GM18505 (cell line): ENCODE results near the gene CLDN14.

ENCODE experiments used
- ATAC-seq: cut with Tn5 transposase; IDR thresholded peaks from one replicate; pipeline ENCODE4 v1.9.1; 2021; ENCODE audit not compliant: unreplicated experiment
- POLR2A ChIP-seq: IDR thresholded peaks from 4 replicates; pipeline ENCODE4 v1.6.1; 2011; ENCODE audit warnings: borderline replicate concordance; ENCODE audit not compliant: insufficient read depth, insufficient read length; ENCODE audit errors: extremely low read depth

CLDN14 gene

DNA sequence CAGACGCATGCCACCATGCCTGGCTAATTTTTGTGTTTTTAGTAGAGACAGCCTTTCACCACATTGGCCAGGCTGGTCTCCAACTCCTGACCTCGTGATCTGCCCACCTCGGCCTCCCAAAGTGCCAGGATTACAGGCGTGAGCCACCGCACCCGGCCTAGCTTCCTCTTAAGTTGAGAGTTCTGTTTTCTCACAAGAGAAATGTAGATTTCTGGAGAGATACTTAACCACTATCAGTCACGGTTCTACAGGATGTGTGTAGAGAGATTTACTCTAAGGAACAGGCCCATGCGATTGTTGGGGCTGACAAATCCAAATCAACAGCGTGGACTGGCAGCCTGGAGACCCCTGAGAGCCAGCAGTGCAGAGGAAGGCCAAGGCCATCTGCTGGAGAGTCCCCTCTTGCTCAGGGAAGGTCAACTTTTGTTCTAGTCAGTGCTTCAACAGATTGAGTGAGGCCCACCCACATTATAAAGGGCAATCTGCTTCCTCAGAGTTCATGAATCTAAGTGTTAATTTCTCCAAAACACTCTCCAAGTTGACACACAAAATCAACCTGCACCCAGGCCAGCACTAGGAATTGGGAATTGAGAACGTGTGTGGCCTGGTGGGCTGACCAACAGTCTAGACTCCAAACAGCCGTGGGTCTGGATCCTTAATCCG is 56.0 kb downstream of the CLDN14 start:
- ATAC-seq: no peak
- TF ChIP-seq POLR2A: no peak

DNA sequence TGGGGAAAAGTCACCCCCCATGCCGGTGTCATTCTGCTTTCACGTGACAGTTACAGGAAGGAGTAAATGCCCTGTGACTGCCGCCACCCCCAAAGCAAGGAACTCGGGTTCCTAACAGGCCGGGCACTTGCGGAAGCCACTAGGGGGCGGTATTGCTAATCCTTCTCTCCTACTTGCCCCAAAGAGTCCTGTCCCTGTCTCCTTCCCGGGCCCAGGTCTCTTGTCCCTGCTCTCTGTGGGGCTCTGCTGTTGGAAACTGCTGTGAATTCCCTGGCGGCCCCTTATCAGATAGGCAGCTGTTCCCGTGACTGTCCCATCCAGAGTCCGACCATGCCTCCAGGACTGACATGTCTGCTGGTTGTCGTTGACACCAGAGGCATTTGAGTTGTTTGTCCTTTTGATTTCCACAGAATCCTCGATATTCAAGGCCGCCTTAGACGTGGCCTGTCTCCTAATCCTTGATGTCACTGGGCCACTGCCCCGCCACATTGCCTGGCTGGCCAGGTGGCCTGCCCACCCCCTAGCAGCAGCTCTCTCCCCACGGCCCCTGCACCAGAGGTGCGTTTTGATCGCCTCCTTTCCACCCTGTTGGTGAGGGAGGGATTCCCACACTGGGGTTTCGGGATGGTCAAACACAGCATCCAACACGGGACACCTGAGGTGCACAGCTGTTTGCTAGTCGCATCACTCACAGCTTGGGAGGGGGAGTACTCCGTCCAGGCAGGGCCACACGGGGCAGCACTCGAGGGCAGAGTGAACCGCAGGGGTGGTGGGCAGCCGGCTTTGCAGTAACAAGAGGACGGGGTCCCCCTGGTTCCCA is 57.4 kb downstream of the CLDN14 start:
- no peak for TF ChIP-seq POLR2A
- no peak for ATAC-seq

DNA sequence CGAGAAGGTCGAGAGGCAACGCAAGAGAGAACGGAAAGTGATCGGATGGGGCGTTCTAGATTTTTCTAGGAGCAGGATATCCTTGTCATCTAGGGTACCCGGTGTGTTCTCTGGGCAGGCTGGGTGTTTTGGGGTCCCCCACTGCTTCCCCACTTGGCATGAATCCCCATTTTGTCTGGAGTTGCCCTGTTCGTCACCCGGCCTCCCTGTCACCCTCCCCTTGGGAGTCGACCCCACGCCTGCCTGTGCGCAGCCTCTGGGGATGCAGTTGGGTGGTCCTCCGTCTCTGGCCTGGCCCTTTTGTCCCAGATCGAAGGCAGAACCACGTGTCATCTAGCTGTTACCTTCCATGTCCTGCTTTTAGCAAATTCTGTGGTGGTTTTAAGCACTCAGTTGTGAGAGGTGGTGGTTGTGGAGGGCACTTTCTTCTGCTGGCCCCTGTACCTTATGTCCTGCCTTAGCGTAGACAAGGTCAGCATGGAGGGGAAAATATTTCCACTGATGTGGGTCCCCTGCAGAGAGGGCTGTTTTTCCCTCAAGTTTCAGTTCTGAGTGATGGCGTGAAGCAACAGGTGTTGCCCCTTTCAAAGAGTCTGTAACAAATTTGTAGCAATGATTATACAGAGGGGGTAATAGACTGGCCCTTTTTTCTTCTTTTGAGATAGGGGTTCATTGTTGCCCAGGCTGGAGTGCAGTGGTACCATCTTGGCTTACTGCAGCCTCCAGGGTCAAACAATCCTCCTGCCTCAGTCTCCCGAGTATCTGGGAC is 59.2 kb downstream of the CLDN14 start:
- ATAC-seq: no peak
- no peak for TF ChIP-seq POLR2A

DNA sequence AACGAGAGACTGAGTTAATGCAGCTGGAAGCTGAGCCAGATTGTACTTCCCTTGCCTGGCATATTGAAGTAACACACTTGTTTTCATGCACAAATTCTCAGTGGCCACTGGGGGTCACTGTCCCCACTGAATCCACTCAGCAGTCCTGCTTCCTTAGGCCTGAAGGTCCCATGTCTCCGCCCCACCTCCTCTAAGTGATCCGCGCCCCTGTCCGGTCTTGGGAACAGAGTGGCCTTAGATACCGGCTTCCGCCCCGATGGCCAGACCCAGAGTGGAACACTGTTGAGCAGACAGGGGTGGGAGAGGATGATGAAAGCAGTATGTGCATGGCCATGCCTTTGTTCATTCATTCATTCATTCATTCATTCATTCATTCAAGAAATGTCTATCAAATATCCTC is 59.9 kb downstream of the CLDN14 start:
- ATAC-seq: no peak
- no peak for TF ChIP-seq POLR2A

DNA sequence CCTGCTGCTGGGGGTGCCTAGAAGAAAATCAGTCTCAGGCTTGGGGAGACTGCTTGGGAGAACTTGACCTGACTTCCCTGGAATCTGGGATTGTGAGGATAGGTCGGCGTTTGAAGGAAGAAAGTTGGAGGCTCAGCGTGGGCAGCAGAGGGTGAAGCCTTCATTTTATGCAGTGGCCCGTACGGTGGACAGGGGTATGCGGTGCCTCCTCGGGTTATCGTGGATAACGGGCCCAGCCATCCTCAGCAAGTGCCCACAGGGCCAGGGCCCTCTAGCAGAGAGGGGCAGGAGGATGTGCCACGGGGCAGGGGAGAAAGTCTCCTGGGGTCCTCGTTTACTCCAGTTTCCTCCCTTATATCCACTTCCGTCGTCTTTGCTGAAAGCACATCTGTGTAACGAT is 60.7 kb downstream of the CLDN14 start:
- ATAC-seq: no peak
- no peak for TF ChIP-seq POLR2A

DNA sequence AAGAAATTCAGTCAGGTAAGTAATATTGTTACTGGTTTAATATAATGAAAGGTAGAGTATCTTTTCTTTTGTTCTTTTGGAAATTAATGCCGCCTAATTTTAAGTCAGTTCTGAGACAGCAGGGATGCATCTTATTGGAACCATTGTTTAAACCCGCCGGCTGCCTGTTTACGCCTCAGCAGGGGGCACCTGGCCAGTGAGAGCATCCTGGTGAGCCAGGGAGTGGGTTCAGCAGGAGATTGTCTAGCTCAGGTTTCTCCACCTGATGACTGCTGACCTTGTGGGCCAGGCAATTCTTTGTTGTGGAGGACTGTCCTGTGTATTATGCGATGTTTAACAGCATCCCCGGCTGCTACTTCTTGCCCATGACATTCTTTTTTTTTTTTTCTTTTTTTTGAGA is 64.5 kb downstream of the CLDN14 start:
- TF ChIP-seq POLR2A: no peak
- ATAC-seq: no peak

DNA sequence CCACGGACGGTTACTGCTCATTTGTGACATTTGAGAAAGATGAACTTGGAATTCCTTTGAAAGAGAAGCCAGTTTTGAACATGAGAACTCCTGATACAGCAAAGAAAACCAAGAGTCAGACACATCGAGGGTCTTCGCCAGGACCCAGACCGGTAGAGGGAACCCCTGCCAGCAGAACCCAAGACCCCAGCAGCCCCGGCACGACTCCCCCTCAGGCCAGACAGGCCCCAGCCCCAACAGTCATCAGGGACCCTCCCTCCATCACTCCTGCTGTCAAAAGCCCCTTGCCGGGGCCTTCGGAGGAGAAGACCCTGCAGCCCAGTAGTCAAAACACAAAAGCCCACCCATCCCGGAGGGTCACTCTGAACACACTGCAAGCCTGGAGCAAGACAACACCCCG is 67.0 kb downstream of the CLDN14 start:
- ATAC-seq: no peak

DNA sequence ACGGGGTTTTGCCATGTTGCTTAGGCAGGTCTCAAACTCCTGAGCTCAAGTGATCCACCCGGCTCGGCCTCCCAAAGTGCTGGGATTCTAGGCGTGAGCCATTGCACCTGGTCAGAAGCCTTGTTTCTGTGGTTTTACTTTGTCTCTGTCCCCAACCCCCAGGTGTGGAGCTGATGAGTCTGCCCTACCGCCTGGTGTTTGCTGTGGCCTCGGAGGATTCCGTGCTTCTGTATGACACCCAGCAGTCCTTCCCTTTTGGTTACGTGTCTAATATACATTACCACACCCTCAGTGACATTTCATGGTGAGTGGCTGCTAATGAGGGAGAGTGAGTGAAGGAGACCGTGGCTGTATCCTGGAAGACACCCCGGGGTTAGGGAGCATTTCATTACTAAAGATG is 68.6 kb downstream of the CLDN14 start:
- ATAC-seq: no peak
- no peak for TF ChIP-seq POLR2A

More for the DNA sequence above, 67.0 kb downstream of the CLDN14 start:
- no peak for TF ChIP-seq POLR2A
